ENCODE data around the gene SNRNP200.

SNRNP200 gene

DNA sequence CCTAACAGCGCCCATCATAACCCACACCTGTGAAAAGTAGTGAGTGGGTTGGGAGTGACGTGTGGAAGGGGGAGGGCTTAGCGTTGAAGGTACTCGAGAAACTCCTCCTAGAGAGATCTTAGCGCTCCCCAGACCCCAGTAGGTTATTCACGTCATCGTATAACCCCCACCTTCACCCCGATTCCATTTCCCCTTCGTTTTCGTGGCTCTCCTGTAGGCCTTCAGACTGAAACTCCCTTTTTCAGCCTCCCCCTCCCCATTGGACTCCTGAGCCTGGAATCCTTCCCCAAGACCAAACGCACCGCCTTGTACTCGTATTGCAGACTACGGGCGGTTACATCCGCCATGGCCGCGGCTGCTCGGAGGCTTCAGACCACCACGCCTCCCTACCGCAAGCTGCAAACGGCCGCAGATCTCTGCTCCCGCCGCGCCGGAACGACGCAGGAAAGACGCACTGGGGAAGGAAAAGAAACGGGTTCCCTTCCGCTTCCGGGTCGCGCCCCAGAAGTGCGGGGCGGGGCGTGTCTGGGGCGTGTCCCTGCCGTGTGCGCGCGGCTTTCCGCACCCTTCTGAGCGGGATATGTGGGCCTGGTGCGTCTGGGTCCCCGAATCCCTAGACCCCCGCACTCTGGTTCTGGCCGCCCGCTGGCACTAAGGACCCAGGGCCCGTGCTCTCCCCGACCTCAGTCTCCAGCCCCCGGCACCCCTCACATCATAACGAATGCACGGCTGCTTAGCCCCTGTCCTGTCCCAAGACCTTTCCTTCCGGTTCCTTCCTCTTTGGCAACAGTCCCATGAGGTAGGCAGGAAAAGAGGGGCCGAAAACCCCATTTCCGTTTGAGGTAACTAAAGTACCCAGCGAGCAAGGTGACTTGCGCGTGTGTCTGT lies at the start of gene SNRNP200:
SNRNP200 (minus strand) TSS at position 456 of the 888 bp plus-strand sequence; CDS start at position 347, 109 bp downstream.
- peak; percentile 87 for DNase-seq

DNA sequence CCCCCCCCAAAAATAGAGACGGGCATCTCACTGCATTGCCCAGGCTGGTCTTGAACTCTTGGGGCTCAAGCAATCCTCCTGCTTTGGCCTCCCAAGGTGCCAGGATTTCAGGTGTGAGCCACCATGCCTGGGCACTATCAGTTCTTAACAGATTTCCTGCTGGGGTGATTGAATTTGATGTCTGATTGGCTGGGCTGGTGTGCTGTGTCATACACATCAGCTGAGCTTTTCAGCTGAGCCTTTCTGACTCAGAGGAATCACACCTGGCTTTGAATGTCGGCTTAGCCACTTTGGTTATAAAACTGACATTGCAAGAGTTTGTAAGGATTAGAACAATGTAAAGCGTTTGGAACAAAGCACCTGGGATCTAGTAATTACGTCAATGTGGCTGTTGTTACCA lies 49.1 kb upstream of the SNRNP200 start:
- no peak for DNase-seq

DNA sequence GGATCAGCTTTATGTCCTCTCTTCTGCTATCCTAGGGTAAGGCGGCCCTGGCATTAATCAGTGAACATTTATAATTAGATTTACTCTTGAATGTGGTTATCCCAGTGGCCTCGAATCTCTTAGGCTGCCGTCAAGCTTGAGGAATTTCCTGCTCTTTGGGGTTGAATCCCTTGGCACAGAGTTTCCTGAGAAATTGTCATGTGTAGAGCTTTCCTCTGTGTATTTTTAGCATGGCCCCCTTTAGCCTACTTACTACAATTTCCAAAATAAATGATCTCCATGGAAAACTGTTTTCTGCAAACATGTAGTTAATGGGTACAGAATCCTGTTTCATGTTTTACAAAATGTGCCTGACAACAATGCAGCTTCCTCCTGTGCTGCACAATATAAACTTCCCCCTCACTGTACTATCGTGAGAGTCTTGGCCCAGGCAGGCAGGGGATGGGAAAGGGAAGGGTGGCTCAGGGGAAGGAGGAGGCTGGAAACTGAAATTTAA lies 48.3 kb upstream of the SNRNP200 start:
- DNase-seq, result peak; percentile 62

DNA sequence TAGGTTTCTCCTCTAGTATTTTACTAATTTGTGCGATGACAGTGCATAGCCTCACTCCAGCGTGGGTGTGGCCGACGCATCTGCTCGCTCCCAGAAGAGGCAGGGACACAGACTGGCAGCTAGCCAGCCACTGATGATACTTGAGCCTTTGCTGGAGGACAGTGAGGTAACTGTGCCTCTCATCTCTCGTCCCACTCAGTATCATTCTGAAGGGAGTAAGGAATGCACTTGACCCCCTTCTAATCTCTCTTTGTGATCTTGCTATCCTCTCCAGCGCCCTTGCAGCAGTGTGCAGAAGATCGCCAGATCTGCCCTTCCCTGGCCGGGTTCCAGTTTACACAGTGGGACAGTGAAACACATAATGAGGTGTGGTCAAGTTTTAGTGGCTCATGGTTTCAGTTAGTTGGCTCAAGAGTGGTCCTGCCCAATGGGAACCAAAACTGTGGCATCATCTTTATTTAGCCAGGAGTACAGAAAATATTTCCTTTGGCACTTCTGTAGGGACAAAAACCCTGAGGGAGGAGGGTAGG lies 47.8 kb upstream of the SNRNP200 start:
- peak; percentile 57 for DNase-seq

DNA sequence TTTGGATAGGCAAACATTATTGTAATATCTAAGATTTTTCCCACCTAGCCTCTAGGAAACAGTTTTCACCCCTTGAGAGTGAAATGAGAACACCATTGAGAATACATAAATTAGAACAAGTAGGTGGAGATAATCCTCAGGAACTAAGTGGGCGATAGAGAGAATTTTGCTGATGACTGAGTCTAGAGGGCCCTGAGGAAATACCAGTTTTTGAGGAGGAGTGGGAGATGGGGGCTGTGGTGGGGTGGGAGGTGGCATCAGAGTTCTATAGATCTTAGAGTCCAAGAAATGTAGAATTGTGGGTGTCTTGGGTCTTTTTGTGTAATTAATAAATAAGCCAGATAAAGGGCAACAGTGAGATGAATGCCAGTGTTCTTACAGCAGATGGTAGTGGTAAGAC lies 42.0 kb upstream of the SNRNP200 start:
- DNase-seq, result no peak

DNA sequence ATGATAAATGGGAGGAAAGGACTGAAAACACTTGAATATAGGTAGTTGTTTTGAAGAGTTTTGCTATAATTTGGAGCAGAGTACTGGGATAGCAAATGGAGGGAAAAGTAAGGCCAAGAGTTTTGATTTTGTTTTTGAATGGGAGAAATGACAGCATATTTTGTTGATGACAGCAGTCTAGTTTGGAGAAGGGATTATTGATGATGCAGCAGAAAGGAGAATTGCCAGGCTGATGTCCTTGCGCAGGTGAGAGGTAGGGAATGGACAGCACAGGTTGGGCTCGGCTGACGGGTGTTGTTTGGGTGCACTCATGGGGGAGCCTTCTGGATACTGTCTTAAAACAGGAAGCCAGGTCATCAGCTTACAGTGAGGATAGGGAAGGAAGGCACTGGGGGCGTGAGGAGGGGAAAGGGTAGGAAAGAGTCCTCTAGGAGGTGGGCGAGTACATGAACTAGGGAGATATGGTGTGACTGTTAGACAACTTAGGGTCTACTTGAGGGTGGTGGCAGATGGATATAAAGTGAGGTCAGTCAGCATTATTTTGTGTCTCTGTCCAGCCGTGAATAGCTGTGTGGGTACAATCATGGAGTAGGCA lies 40.6 kb upstream of the SNRNP200 start:
- no peak for DNase-seq

DNA sequence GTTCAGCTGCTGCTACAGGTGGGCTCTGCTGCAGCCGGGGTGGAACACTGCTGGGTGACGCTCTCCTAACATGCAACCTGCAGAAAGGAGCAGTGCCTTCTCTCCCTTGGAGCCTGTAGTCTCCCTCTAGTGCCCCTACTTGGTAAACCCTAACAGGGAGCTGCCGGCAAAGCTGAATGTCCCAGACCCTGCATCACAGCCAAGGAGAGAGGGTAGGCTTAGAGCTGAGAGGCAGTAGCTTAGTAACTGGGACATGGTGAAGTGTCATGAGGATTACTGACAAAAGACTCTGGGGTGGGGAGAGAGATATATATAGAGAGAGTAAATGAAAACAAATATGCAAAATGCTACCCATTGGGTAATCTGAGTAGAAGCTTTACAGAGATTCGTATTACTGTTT lies 40.1 kb upstream of the SNRNP200 start:
- no peak for DNase-seq

DNA sequence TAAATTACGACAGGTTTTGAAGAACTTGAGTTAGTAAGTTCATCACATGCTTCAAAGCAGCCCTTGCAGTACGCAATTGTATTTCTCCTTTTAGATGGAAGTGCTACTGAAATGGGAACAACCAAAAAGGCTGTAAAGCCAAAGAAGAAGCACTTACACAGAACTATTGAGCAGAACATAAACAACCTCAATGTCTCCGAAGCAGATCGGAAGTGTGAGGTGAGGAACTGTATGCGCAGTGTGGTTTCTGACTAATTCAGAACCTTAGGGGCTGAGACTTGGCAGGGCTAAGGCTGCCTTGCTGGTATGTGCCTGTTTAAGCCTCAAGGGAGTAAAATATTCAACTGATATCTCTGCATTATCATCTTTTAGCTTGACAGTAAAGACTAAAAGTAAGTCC lies 38.7 kb upstream of the SNRNP200 start:
- no peak for DNase-seq

DNA sequence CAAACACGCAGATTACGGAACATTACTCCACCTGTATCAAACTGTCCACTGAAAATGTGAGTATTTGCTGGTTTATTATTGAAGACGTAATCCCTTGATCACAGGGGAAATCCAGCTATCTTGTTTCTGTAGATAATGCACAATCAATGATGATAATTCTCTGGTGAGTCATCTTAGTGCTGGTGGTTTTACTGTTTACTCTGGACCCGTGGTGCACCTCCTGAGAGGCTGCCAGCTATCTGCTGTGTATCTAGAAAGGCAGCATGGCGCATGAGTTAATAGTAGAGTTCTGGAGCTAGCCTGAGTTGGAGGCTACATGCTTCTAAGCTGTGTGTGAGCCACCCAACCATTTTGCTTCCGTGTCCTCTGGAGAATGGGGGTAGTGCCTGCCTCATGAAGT lies 36.7 kb upstream of the SNRNP200 start:
- peak; percentile 73 for DNase-seq

DNA sequence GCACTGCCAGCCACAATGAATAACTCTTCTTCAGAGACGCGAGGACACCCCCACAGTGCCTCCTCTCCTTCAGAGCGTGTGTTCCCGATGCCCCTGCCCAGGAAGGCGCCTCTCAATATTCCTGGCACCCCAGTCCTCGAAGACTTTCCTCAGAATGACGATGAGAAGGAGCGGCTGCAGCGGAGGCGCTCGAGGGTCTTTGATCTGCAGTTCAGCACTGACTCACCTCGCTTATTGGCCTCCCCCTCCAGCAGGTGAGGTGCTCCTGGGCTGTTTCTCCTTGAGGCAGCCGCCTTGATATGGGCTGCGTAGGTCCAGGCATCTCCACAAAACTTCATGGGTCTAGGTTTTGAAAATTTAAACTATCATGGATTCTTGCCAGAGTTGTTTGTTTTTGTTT lies 36.3 kb upstream of the SNRNP200 start:
- DNase-seq, result no peak

DNA sequence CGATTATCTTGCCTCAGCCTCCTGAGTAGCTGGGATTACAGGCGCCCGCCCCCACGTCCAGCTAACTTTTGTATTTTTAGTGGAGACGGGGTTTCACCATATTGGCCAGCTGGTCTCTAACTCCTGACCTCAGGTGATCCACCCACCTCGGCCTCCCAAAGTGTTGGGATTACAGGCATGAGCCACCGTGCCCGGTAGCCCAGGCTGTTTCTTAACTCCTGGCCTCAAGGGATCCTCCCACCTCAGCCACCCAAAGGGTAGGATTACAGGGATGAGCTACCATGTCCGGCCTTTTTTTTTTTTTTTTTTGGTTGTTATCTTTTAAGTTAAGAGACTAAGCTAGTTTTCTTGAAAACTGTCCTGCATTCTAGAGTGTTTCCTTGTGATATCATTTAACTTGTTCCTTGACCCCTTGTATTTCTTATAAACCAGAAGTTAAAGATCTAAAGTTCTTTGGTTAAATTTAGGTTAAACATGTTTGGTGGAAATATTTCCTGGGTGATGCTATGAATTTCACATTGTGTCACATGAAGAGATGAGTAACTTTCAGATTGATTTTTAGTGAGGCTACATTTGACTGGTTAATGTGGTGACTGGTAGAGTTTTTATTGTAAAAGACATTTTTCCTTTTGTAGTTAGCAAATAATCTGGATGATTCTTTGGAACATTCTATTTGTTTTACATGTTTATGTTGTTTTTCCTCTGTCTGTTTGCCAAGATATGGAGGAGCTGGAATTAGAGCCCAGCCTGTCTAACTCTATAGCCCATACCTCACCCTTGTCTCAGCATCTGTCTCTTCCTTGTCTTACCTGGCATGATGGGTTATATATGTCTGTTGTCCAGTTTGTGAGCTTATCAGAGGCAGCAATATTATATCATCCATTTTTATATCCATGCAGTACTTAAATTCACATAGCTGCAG lies 35.4 kb upstream of the SNRNP200 start:
- DNase-seq, result peak; percentile 35

DNA sequence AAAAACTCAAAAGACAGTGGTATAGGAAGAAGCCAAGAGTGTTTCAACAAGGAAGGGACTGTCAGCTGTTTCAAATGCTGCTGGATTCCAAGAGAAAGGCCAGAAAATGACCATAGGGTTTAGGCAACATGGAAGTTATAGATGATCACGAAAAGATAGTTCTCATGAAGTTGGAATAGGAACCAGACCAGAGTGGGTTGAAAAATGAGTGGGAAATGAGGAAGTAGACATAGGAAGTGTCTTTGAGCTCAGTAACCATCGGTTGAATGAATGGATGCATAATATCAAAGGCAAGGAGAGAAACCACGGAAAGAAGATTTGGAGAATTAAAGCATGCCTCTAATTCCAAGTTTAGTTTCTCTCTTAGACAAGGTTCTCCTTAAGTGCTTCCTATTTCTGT lies 31.5 kb upstream of the SNRNP200 start:
- DNase-seq, result no peak

DNA sequence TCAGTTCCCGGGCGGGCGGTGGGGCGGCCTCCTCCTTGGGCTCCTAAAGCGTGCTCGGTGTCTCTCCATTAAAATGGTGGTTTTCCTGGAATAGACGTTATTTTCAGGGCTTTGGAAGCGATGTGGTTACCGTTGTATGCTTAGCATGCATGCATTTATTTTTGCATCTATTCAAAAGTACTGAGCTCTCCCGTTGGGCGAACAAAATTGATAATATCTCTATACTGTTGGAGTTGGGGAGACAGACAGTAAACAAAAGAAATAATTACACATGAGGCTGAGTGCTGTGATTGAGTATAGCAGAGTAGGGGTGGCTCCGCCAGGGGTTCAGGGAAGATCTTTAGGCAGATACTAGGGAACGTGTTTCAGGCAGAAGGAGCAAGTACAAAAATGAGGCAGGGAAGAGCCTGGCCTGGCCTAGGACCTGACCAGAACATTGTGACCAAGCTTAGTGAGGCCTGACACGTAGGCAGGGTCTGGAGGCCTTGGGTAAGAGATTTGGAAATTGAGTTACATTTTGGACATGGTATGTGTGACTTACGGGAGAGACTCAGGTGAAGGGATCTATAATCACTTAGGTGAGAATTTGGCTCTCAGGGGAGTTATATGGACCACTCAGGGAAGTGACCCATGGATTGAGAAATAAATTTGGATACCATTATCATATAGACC lies 30.9 kb upstream of the SNRNP200 start:
- DNase-seq, result no peak

DNA sequence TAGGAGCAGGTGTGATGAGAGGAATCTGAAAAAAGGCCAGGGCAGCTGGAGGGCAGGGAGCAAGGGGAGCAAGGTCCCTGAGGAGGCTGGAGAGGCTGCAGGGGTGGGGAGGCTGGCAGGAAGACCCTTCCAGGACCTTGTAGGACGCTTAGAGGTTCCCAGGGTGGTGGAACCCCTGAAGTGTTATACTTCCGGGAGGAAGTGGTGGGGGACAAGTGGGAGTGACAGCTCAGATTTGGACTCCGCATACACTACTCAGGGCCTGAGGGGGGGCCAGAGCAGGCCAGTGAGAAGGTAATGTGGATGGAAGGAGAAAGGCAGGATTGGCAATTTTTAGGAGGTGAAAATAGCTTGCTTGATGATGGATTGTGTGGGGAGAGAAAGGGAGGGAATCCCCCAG lies 28.4 kb upstream of the SNRNP200 start:
- DNase-seq, result no peak

DNA sequence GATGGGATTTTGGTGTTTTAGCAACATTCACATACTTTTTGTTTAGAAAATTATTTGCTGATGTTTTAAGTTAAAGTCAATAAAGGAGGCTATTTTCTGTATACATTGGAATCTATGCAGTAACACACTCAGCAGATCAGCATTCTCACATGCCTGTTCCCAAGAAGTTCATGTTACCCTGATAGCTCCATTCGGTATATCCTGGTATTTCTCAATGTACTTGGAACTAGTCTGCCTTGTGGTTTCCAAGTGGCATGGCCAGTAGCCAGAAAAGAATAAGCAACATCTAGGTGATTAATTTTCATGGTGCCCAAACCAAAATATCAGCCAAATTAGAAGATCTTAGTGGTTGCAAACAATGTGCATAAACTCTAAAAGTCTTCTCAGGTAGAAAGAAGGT lies 25.1 kb upstream of the SNRNP200 start:
- peak; percentile 43 for DNase-seq

DNA sequence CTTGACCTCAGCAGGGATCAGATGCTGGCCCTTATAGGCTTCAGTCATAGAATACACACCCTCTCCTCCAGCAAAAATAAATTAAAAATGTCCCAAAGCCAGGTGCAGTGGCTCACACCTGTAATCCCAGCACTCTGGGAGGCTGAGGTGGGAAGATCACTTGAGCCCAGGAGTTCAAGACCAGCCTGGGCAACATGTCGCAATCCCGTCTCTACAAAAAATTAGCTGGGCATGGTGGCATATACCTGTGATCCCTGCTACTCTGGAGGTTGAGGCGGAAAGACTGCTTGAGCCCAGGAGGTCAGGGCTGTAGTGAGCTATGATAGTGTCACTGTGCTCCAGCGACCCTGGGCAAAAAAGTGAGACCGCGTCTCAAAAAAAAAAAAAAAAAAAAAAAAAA lies 24.5 kb upstream of the SNRNP200 start:
- no peak for DNase-seq

DNA sequence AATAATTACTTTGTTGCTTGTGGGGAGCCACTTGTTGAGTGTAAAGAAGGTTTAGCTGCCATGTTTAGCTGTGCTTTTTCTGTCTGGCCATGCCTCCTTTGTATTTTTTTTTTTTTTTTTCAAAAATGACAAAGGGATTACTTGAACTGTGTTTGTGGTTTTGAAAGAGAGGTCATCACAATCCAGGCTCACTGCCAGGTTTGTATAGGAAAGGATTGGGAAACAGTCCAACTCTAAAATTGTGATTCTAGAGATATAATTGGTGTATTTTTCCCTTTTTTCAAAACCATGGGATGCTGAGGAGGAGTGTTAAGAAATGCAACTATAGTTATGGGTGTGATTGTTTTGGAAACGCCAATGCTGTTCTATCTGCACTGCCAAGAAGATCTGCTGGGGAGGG lies 24.1 kb upstream of the SNRNP200 start:
- DNase-seq, result peak; percentile 82

DNA sequence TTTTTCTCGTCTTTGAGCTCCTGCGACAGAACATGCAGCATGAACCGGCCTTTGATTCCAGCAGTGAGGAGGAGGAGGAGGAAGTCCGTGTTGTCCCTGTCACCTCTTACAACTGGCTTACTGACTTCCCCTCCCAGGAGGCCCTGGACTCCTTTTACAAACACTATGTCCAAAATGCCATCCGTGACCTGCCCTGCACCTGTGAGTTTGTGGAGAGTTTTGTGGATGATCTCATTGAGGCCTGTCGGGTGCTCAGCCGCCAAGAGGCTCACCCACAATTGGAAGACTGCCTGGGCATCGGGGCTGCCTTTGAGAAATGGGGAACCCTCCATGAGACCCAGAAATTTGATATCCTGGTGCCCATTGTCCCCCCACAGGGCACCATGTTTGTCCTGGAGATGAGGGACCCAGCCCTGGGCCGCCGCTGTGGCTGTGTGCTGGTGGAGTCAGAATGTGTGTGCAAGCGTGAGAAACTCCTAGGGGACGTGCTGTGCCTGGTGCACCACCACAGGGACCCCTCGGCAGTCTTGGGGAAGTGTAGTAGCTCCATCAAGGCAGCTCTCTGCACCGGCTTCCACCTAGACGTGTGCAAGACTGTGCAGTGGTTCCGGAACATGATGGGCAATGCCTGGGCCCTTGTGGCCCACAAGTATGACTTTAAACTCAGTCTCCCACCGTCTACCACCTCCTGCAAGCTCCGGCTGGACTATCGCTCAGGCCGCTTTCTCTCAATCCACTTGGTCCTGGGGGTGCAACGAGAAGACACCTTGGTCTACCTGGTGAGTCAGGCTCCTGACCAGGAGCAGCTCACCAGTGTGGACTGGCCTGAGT lies 21.9 kb upstream of the SNRNP200 start:
- no peak for DNase-seq

DNA sequence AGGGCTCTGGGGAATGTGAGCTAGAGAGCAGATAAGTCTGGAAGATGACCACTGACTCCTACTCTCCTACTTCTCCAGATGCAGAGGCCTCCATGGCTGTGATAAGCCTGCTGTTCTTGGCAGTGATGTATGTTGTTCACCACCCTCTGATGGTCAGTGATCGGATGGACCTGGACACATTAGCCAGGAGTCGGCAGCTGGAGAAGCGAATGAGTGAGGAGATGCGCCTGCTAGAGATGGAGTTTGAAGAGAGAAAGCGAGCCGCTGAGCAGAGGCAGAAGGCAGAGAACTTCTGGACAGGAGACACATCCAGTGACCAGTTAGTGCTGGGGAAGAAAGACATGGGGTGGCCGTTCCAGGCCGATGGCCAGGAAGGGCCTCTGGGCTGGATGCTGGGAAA lies 21.2 kb upstream of the SNRNP200 start:
- DNase-seq, result no peak

DNA sequence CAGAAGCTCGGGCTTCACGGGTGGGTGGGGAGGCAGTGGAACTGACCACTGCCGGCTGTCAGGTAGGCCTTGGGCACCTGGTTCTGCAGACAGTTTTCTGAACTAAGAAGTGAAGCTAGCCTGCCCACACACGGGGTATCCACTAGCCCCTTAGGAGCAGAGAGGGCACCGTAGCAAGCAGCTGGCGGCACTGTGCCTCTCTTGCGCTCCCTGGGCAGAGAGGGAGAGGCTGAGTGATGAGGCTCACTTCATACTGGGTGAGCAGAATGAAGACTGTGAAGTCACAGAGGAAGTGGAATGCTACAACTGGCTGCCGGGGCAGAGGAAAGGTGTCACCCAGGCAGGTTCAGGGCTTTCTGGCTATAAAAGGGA lies 20.5 kb upstream of the SNRNP200 start:
- DNase-seq, result no peak
